Activated CD4-positive, alpha-beta T cell treated with anti-CD3 and anti-CD28 coated beads, Interleukin-2, amount 10 ng/mL, durations not matched to agents 7 days and 5 days (primary cell): ENCODE data around the gene BAZ1B. TPM values are rescaled to one million over a fixed set of nuclear protein-coding genes. Genes with fewer than 3 reads are reported as not detected.
"Not testable (repeated sequence)": the region's sequence is repeated elsewhere in the genome, so short reads cannot be mapped to it uniquely, and the experiment has no call there.

Experiments
- CTCF ChIA-PET: fragments of 350-600 bp; sonication (Branson Sonifier 250); formaldehyde crosslinking; loops from one replicate; lab custom pipeline; 2021; ENCODE audit warnings: antibody characterized with exemption; lab: Charles Lee
- POLR2A ChIA-PET: fragments of 350-600 bp; sonication (Branson Sonifier 250); formaldehyde crosslinking; loops from one replicate; lab custom pipeline; 2021; ENCODE audit warnings: antibody characterized with exemption; lab: Charles Lee
- DNase-seq: peaks from one replicate; pipeline ENCODE4 v3.0.0-alpha.2; 2020
- H3K27ac Mint-ChIP-seq: one replicate; pipeline ENCODE4 v1.8.0; 2021; ENCODE audit warnings: mild to moderate bottlenecking, moderate library complexity, mixed read lengths
- H3K27me3 Mint-ChIP-seq: one replicate; pipeline ENCODE4 v1.8.0; 2021; ENCODE audit warnings: mixed read lengths
- H3K36me3 Mint-ChIP-seq: one replicate; pipeline ENCODE4 v1.8.0; 2021; ENCODE audit warnings: low read depth, mixed read lengths
- H3K4me1 Mint-ChIP-seq: one replicate; pipeline ENCODE4 v1.8.0; 2021; ENCODE audit warnings: mixed read lengths
- H3K4me3 Mint-ChIP-seq: one replicate; pipeline ENCODE4 v1.8.0; 2021; ENCODE audit warnings: mild to moderate bottlenecking, moderate library complexity, mixed read lengths
- H3K9me3 Mint-ChIP-seq: one replicate; pipeline ENCODE4 v1.8.0; 2021; ENCODE audit warnings: mixed read lengths
- total RNA-seq, 2 experiments: library from RNA; stranded (reverse); gene quantifications; one replicate each; pipeline ENCODE4 v1.2.3, GENCODE V29; 2021

The BAZ1B gene
- total RNA-seq, 2 experiments from 2014 or later: 96.5 to 103 TPM

DNA sequence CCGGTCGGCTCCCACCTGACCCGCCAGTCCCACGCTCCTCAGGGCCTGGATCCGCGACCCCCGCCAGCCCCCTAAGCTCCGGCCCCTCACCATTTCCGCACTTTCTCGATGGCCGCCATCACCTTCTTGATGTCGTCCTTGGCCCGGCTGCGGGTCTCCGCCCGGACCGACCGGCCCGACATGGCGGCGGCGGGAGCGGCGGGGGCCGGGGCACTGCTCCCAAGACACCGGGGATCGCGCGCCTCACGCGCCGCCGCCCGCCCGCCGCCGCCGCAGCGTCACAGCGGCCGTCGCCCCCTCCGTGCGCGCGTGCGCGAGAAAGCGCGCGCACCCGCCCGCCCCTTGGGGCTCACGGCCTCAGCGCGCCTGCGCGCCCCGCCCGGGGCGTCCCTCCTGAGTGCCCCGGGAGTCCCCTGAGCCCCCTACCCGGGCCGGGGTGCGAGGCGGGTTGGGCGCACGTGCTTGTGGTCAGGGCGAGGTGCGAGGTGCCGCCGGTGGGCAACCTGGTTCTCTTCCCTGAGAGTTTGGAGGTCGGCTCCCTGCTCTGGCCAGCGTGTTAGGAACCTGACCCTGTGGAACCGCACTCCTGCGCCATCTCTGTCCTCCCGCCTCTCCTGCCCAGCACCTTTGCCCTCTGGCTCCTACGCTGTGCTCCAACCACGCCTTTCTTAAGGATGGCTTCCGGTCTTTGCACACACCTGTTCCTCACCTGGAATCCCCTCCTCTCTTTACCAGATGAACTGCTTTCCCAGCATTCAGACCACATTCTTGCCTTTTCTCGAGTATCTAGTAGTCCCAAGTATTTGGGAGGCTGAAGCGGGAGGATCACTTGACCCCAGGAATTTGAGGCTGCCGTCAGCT lies 35.5 kb upstream of the BAZ1B start, which contains the start of gene BCL7B:
Gene BCL7B (minus strand): TSS at position 294 of the 861 bp plus-strand sequence. CDS start 112 bp downstream, at position 182.
- DNase-seq: peak; percentile 77
- Mint-ChIP-seq H3K4me1 (peaks cover 42% of the 10 kb centered on the region), H3K4me3 (peak within 1 kb of the TSS; percentile 94), H3K27ac (peak within 1 kb of the TSS; percentile 92), H3K27me3 (no peaks in the 10 kb centered on the region), H3K9me3 (no peaks in the 10 kb centered on the region), H3K36me3 (peaks cover 16% of the 10 kb centered on the region)
- ChIA-PET POLR2A (no interaction called here), CTCF (interaction anchor here (0.7 to 1.4 kb wide), 6 partner anchors 8 to 28 kb away, joined by 3 to 4 read pairs (median 3); partner anchors contain the start of gene TBL2)

DNA sequence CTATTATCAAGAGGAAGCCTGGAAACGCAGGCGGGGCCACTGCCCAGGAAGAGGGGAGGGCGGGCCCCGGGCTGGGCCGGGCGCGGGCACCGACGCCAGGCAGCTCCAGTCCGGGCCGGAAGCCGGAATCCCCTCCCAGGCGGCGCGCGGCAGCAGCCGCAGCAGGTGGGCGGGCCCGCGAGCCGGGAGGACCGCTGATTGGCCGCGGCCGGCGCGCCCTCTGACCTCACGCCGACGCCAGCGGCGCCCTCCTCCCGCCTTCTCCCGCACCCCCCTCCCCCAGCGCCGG lies 35.0 kb upstream of the BAZ1B start:
- Mint-ChIP-seq H3K4me3 (peak overlapping the region; percentile 94), H3K4me1 (peaks cover 44% of the 10 kb centered on the region), H3K27ac (peak overlapping the region; percentile 91), H3K27me3 (no peaks in the 10 kb centered on the region), H3K36me3 (peaks cover 19% of the 10 kb centered on the region), H3K9me3 (no peaks in the 10 kb centered on the region)
- CTCF ChIA-PET: interaction anchor here (0.9 to 1.4 kb wide), 2 partner anchors 15 to 27 kb away, joined by 4 read pairs; no protein-coding TSS in a partner anchor
- POLR2A ChIA-PET: interaction anchor here (0.6 kb wide), 1 partner anchor 8 kb away, joined by 3 read pairs; no protein-coding TSS in a partner anchor
- DNase-seq: peak; percentile 91

DNA sequence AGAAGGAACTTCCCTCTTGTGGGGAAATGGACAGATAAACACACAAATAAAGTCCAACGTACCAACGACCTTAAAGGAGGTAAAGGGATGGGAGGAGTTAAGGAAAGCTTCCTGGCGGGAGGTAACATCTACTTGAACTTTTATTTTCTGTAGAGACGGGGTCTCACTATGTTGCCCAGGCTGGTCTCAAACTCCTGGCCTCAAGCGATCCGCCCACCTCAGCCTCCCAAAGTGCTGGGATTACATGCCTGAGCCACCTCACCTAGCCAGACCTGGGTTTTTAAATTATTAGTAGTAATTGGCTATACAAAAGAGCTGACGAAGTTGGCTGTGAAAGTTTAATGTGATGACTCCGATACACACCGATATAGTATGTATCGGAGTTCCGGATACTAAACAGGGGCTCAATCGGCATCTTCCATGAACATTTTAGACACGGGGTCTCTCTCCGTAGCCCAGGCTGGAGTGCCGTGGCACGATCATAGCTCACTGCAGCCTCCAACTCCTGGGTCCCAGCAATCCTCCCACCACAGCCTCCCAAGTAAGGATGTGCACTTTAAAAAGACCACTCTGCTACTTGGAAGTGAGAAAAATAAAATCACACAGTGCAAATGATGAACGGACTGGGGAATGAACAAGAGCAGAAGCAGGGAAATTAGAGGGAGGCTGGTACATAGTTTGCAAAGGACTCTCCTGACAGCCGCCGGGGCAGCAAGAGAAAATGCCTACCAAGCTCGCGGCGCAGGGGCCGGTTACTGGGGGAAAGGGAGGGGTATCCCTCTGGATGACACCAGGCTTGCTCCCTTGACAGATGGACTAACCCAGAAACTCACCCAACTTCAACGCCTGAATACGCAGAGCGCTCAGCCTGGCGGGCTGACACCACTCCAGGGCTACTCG lies 34.4 kb upstream of the BAZ1B start:
- peaks cover 20% of the 10 kb centered on the region for H3K36me3 Mint-ChIP-seq
- ChIA-PET CTCF (interaction anchor here (0.9 to 1.4 kb wide), 3 partner anchors 15 to 34 kb away, joined by 3 to 4 read pairs (median 4); no protein-coding TSS in a partner anchor), POLR2A (interaction anchor here (0.6 kb wide), 1 partner anchor 9 kb away, joined by 3 read pairs; no protein-coding TSS in a partner anchor)
- no peaks in the 10 kb centered on the region for H3K27me3 Mint-ChIP-seq
- H3K9me3 Mint-ChIP-seq: no peaks in the 10 kb centered on the region
- no peak for DNase-seq
- peak overlapping the region; percentile 94 for H3K4me3 Mint-ChIP-seq
- peak overlapping the region; percentile 89 for H3K27ac Mint-ChIP-seq
- peaks cover 45% of the 10 kb centered on the region for H3K4me1 Mint-ChIP-seq

DNA sequence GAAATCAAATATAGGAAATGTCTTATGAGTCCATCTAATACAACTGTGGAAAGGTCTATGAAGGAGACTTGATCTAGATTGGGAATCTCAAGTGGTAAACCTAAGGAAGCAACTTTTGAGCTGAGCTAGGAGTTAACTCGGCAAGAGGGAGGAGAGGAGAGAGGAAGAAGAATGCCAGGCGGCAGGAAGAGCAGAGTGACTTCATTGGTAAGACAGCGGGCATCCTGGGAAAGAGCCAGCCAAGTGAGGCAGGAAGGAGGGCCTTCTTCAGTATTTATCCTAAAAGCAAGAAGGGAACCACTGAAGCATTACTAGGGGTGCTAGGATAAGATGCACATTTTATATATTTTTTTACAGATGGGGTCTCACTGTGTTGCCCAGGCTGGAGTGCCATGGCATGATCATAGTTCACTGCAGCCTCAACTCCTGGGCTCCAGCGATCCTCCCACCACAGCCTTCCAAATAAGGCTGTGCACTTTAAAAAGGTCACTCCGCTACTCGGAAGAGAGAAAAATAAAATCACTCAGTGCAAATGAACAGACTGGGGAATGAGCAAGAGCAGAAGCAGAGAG lies 33.4 kb upstream of the BAZ1B start:
- H3K36me3 Mint-ChIP-seq: peaks cover 22% of the 10 kb centered on the region
- POLR2A ChIA-PET: no interaction called here
- peak overlapping the region; percentile 94 for H3K4me3 Mint-ChIP-seq
- no peaks in the 10 kb centered on the region for H3K9me3 Mint-ChIP-seq
- H3K4me1 Mint-ChIP-seq: peaks cover 47% of the 10 kb centered on the region
- DNase-seq: no peak
- CTCF ChIA-PET: interaction anchor here (0.8 to 1.4 kb wide), 5 partner anchors 10 to 33 kb away, joined by 3 to 4 read pairs (median 3); no protein-coding TSS in a partner anchor
- peak overlapping the region; percentile 89 for H3K27ac Mint-ChIP-seq
- H3K27me3 Mint-ChIP-seq: no peaks in the 10 kb centered on the region

DNA sequence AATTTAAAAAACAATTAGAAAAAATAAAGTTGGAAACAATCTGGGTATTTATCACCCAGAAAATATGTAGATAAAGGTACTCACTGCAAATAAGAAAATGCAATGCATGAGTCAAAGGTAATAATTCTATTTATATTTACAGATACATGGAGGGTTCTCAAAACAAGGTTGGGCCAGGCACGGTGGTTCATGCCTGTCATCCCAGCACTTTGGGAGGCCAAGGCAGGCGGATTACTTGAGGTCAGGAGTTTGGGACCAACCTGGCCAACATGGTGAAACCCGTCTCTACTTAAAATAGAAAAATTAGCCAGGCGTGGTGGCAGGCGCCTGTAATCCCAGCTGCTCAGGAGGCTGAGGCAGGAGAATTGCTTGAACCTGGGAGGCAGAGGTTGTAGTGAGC lies 28.0 kb upstream of the BAZ1B start:
- H3K36me3 Mint-ChIP-seq: peaks cover 22% of the 10 kb centered on the region
- H3K27ac Mint-ChIP-seq, H3K27me3 Mint-ChIP-seq, POLR2A ChIA-PET, DNase-seq, H3K9me3 Mint-ChIP-seq, H3K4me3 Mint-ChIP-seq: not testable (repeated sequence)
- peaks cover 44% of the 10 kb centered on the region for H3K4me1 Mint-ChIP-seq
- CTCF ChIA-PET: interaction anchor here (0.6 to 1.0 kb wide), 2 partner anchors 14 to 82 kb away, joined by 3 to 4 read pairs; no protein-coding TSS in a partner anchor

DNA sequence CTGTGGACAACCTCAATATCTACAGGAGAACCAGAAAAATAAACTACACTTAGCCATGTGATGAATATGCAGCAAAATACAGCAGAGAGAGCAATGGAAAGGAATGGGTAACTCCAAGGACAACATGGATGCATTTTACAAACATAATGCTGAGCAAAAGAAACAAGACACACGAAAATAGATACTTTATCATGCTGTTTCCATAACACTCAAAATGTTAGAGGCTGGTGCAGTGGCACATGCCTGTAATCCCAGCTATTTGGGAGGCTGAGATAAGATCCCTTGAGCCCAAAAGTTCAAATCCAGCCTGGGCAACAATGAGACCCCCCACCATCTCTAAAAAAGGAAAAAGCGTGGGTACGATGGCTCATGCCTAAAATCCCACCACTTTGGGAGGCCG lies 27.1 kb upstream of the BAZ1B start:
- no peak for DNase-seq
- POLR2A ChIA-PET: no interaction called here
- Mint-ChIP-seq H3K27me3 (no peaks in the 10 kb centered on the region), H3K9me3 (no peaks in the 10 kb centered on the region), H3K27ac (no peak overlapping the region), H3K4me1 (peaks cover 37% of the 10 kb centered on the region), H3K4me3 (no peak overlapping the region), H3K36me3 (peaks cover 23% of the 10 kb centered on the region)
- CTCF ChIA-PET: interaction anchor here (0.6 to 1.3 kb wide), 4 partner anchors 9 to 28 kb away, joined by 3 read pairs; no protein-coding TSS in a partner anchor

DNA sequence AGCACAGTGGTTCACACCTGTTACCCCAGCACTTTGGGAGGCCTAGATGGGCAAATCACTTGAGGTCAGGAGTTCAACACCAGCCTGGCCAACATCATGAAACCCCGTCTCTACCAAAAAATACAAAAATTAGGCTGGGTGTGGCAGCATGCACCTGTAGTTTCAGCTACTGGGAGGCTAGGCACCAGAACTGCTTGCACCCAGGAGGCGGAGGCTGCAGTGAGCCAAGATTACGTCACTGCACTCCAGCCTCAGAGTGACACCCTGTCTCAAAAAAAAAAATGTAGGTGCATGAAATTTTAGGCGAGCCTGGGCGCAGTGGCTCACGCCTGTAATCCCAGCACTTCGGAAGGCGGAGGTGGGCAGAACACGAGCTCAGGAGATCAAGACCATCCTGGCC lies 25.7 kb upstream of the BAZ1B start:
- POLR2A ChIA-PET: interaction anchor here (0.6 kb wide), 1 partner anchor 18 kb away, joined by 4 read pairs; no protein-coding TSS in a partner anchor
- Mint-ChIP-seq H3K36me3 (peaks cover 27% of the 10 kb centered on the region), H3K27me3 (no peaks in the 10 kb centered on the region), H3K4me1 (peaks cover 37% of the 10 kb centered on the region), H3K9me3 (no peaks in the 10 kb centered on the region), H3K27ac (peak overlapping the region; percentile 57), H3K4me3 (no peak overlapping the region)
- DNase-seq: no peak
- CTCF ChIA-PET: interaction anchor here (0.6 to 2.6 kb wide), 6 partner anchors 11 to 583 kb away, joined by 3 to 6 read pairs (median 4); partner anchors contain the start of genes BAZ1B and VPS37D

DNA sequence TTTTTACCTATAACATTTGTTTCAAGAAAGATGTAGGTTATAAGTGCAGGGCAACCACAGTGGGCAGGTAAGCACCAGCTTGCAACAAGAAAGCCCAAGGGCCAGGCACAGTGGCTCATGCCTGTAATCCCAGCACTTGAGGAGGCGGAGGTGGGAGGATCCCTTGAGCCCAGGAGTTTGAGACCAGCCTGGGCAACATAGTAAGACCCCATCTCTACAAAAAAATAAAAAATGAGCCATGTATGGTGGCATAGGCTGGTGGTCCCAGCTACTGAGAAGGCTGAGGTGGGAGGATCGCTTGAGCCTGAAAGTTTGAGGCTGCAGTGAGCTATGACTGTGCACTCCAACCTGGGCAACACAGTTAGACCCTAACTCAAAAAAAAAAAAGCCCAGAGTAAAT lies 22.6 kb upstream of the BAZ1B start:
- Mint-ChIP-seq H3K4me3 (no peak overlapping the region), H3K9me3 (no peaks in the 10 kb centered on the region), H3K27me3 (no peaks in the 10 kb centered on the region), H3K27ac (no peak overlapping the region), H3K4me1 (peaks cover 30% of the 10 kb centered on the region), H3K36me3 (peaks cover 40% of the 10 kb centered on the region)
- CTCF ChIA-PET: interaction anchor here (1.3 kb wide), 1 partner anchor 10 kb away, joined by 3 read pairs; no protein-coding TSS in a partner anchor
- DNase-seq: no peak
- POLR2A ChIA-PET: no interaction called here

DNA sequence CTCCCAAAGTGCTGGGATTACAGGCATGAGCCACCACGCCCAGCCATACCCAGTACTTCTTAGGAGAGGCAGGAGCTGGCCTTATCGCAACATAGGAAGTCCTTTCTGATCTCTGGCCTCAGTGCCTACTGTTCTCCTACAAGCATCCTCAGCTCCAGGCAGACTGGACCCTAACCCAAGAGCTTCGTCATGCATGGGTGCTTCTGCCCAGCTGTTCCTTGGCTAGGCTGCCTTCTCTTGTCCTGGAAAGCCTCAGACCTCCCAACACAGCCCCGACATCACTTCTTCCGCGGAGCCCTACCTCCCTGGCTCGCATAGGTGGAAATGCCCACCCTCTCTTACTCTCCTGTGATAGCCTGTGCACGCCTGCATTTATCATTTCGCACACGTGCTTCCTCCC lies 19.6 kb upstream of the BAZ1B start:
- Mint-ChIP-seq H3K4me3 (no peak overlapping the region), H3K4me1 (peaks cover 10% of the 10 kb centered on the region), H3K27me3 (no peaks in the 10 kb centered on the region), H3K36me3 (peaks cover 54% of the 10 kb centered on the region), H3K9me3 (no peaks in the 10 kb centered on the region), H3K27ac (no peak overlapping the region)
- DNase-seq: no peak
- ChIA-PET CTCF (interaction anchor here (0.7 to 1.3 kb wide), 3 partner anchors 15 to 193 kb away, joined by 3 to 4 read pairs (median 4); no protein-coding TSS in a partner anchor), POLR2A (no interaction called here)

DNA sequence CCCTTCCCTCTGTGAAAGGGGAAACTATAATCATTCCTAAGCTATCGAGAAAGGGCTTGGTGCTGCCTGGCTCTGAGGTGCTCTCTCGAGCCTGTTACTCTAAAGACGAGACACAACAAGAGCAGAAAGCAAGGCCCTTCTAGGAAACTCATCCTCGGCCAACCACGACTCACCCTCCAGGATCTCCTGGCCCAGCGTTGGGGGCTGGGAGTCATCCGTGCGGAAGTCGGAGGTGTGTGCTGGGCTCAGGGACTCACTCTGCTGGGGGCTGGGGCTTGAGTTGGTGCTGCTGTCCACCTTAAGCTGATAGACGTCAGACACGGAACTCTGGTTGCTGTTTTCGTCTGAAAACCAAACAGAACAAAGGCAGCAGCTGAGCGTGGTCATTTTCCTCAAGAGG lies 17.6 kb upstream of the BAZ1B start:
- Mint-ChIP-seq H3K27me3 (no peaks in the 10 kb centered on the region), H3K4me1 (peaks cover 3% of the 10 kb centered on the region), H3K27ac (no peak overlapping the region), H3K4me3 (no peak overlapping the region), H3K36me3 (peaks cover 55% of the 10 kb centered on the region), H3K9me3 (no peaks in the 10 kb centered on the region)
- POLR2A ChIA-PET: no interaction called here
- DNase-seq: no peak
- CTCF ChIA-PET: interaction anchor here (0.9 to 1.2 kb wide), 3 partner anchors 17 to 215 kb away, joined by 3 read pairs; partner anchors contain the start of gene BAZ1B

DNA sequence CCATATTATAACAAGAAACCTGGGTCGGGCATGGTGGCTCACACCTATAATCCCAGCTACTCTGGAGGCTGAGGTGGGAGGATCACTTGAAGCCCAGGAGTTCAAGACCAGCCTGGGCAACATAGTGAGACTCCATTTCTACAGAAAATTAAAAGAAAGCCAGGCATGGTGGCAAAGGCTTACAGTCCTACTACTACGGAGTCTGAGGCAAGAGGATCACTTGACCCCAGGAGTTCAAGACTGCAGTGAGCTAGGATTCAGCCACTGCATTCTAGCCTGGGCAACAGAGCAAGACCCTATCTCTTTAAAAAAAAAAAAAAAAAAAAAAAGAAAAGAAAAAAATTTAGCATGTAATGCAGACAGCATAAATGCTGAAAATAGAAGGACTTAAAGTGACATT lies 16.4 kb upstream of the BAZ1B start:
- H3K27ac Mint-ChIP-seq, H3K27me3 Mint-ChIP-seq, H3K9me3 Mint-ChIP-seq, H3K4me1 Mint-ChIP-seq, DNase-seq, H3K4me3 Mint-ChIP-seq: not testable (repeated sequence)
- H3K36me3 Mint-ChIP-seq: peaks cover 50% of the 10 kb centered on the region
- POLR2A ChIA-PET: interaction anchor here (0.6 kb wide), 1 partner anchor 14 kb away, joined by 5 read pairs; no protein-coding TSS in a partner anchor
- CTCF ChIA-PET: interaction anchor here (0.6 to 1.2 kb wide), 3 partner anchors 17 to 214 kb away, joined by 3 read pairs; no protein-coding TSS in a partner anchor
